ENCODE results near the gene ZNF423.

- no peak for TF ChIP-seq POU2F2 (IDR thresholded peaks at IDR 0.05; ENCODE audit: low read depth, low read length)
- TF ChIP-seq POLR2AphosphoS5 (IDR thresholded peaks at IDR 0.05; ENCODE audit: low read depth, low read length) = no peak
- TF ChIP-seq POLR2A (IDR thresholded peaks at IDR 0.05; ENCODE audit: low read depth, low read length) = no peak
These were observed 192.5 kb downstream of the ZNF423 start for GRCh38 chr16:49663081-49664065.

Measured in GM12891 (cell line).